Spleen (tissue), 7 donors: ENCODE measurements around the gene CCDC89.

Experiments
- POLR2A ChIP-seq, 3 donors: fragments of 450-650 bp; IDR thresholded peaks; one replicate each; pipeline ENCODE4 v1.5.1; 2017; ENCODE audit warnings: antibody characterized with exemption in 3 of 3, mild to moderate bottlenecking in 1 of 3
- POLR2AphosphoS5 ChIP-seq, 3 donors: sonication (generic); formaldehyde crosslinking; IDR thresholded peaks; one replicate each; pipeline ENCODE4 v1.5.1; 2017; ENCODE audit warnings: antibody characterized with exemption in 3 of 3
- TF ChIP-seq, protein P1 (sequence below), 11 experiments: fragments of 200-600 bp in 7 of 11; fragments of 450-650 bp in 4 of 11; sonication (generic) in 4 of 11; IDR thresholded peaks in 8 of 11; conservative IDR thresholded peaks in 3 of 11; 1 replicate in 7 of 11; 2 replicates in 4 of 11; pipeline versions ENCODE4 v1.4.0 to v1.8.0; 2016 to 2021; ENCODE audit warnings: antibody characterized with exemption in 11 of 11, inconsistent platforms in 4 of 11, mild to moderate bottlenecking in 1 of 11
- donor health status: DM: no; HTN: no; CAD: no; lungs with moderate emphysema.
- donor health status: DM: no; HTN: no; CAD: no.
- donor health status: DM: no; HTN: no; CAD: no.

- TF ChIP-seq, protein P1, sequence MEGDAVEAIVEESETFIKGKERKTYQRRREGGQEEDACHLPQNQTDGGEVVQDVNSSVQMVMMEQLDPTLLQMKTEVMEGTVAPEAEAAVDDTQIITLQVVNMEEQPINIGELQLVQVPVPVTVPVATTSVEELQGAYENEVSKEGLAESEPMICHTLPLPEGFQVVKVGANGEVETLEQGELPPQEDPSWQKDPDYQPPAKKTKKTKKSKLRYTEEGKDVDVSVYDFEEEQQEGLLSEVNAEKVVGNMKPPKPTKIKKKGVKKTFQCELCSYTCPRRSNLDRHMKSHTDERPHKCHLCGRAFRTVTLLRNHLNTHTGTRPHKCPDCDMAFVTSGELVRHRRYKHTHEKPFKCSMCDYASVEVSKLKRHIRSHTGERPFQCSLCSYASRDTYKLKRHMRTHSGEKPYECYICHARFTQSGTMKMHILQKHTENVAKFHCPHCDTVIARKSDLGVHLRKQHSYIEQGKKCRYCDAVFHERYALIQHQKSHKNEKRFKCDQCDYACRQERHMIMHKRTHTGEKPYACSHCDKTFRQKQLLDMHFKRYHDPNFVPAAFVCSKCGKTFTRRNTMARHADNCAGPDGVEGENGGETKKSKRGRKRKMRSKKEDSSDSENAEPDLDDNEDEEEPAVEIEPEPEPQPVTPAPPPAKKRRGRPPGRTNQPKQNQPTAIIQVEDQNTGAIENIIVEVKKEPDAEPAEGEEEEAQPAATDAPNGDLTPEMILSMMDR (IDR thresholded peaks at IDR 0.05 in 8 of 11, conservative IDR thresholded peaks at IDR 0.05 in 3 of 11) = no peak
- TF ChIP-seq POLR2AphosphoS5 (IDR thresholded peaks at IDR 0.05) (no peak), POLR2A (IDR thresholded peaks at IDR 0.05) (no peak)
Measured at GRCh38 chr11:85699957-85700741, 14.2 kb upstream of the CCDC89 start.
